Measurements from ENCODE around the gene PCDHGC3. TPM values are rescaled to one million over a fixed set of nuclear protein-coding genes. Genes with fewer than 3 reads are reported as not detected.

Gene PCDHGC3
- total and polyA plus RNA-seq, 2 of the 4 experiments (the other 2 are of a cell fraction) = 21.1 to 72.1 TPM

DNA sequence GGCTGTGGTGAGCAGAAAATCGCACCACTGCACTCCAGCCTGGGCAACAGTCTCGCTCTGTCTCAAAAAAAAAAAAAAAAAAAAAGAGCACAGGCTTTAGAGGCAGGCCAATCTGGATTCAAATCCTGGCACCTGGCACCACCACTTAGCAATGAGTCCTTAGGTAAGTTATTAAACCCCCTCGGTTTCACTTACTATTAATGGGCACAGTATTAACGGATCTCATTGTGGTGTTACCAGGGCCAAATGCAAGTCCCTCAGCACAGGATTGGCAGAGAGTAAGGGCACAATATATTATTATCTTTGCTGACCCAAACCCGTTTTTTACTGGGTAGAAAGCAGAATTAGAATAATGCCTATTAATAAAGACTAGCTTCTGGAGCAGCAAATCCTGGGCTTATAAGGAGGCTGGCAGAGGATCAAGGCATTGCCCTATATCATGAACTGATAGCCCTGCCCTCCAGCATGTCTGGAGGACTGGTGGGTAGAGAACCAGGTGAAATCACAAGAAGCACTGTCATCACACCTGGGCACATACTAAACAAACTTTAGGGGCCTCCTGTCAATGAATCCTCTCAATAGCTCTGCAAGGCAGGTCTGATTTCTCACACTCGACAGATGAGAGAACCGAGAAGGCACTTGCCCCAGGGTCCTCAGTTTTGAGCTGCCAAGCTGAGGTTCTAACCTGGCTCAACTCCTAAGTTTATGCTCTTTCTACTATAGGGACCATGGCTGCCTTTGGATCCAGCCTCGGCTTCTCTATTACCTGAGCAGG, 30.8 kb downstream of the PCDHGC3 start:
- DNase-seq (no peak), ATAC-seq (ENCODE audit: low read depth) (no peak)
- H3K27ac ChIP-seq (ENCODE audit: insufficient read depth, low read length) = peak overlapping the region; percentile 48; the same call in 1 of the 2 replicates
- H3K9ac ChIP-seq (ENCODE audit: low read depth, low read length) = no peak overlapping the region
- no peak overlapping the region for H3K18ac ChIP-seq (ENCODE audit: low read depth, low read length)
- no peak overlapping the region for H3K4me3 ChIP-seq (ENCODE audit: insufficient read depth, low read depth, low read length)
- H4K91ac ChIP-seq (ENCODE audit: insufficient read depth, low read depth, low read length) = no peak overlapping the region
- H2AK9ac ChIP-seq (replicated peaks; ENCODE audit: low read depth, low read length, poor library complexity) = no peak overlapping the region
- H4K5ac ChIP-seq (ENCODE audit: low read depth, low read length) = no peak overlapping the region
- no peak overlapping the region for H4K8ac ChIP-seq (ENCODE audit: low read depth in 2 of 2, low read length in 2 of 2)
- peaks cover 11% of the 10 kb centered on the region; the same call in 1 of the 2 replicates for H3K9me1 ChIP-seq (ENCODE audit: insufficient read depth, low read length)
- H3K9me3 ChIP-seq (ENCODE audit: control insufficient read depth, insufficient read depth, low read length) = no peaks in the 10 kb centered on the region
- no peak overlapping the region for H2BK120ac ChIP-seq (ENCODE audit: low read depth, low read length)
- H3K36me3 ChIP-seq (ENCODE audit: control insufficient read depth, insufficient read depth, low read length) = peaks cover 39% of the 10 kb centered on the region
- intact Hi-C loops (cut with micrococcal nuclease) = no loop called here
- no peak overlapping the region for H3K4ac ChIP-seq (ENCODE audit: low read depth, low read length)
- H4K20me1 ChIP-seq (ENCODE audit: insufficient read depth, low read length) = peaks cover 20% of the 10 kb centered on the region
- H2AFZ ChIP-seq (replicated peaks; ENCODE audit: low read length, poor library complexity) = no peak overlapping the region
- no peak overlapping the region for H3K23ac ChIP-seq (ENCODE audit: low read depth, low read length)
- no peak overlapping the region for H2BK5ac ChIP-seq (ENCODE audit: low read depth, low read length, poor library complexity, severe bottlenecking)
- WGBS, 2 experiments (ENCODE audit: extremely low coverage in 2 of 2, insufficient read length in 1 of 2) = 83% methylated on average over 5 of the region's 8 CpGs; no CpG with 5 or more reads in 1 of the 2 experiments
- H2AK5ac ChIP-seq (ENCODE audit: low read depth, low read length) = no peak overlapping the region
- POLR2A ChIA-PET (ENCODE audit: unreplicated experiment) = no interaction called here
- CTCF ChIA-PET = interaction anchor here (0.5 to 1.0 kb wide), 2 partner anchors 15 to 74 kb away, joined by 3 read pairs; no protein-coding TSS in a partner anchor
- TF ChIP-seq POLR2A (IDR thresholded peaks at IDR 0.05; ENCODE audit: low read depth, low read length) (no peak), RFX5 (IDR thresholded peaks at IDR 0.05; ENCODE audit: low read depth, low read length) (no peak), RCOR1 (IDR thresholded peaks at IDR 0.05; ENCODE audit: insufficient replicate concordance, low read length) (no peak), MXI1 (IDR thresholded peaks at IDR 0.05; ENCODE audit: borderline replicate concordance, low read depth, low read length) (no peak), MAZ (IDR thresholded peaks at IDR 0.05; ENCODE audit: borderline replicate concordance, low read depth, low read length) (no peak), SMC3 (IDR thresholded peaks at IDR 0.05; ENCODE audit: low read depth, low read length) (no peak), MAFK (IDR thresholded peaks at IDR 0.05; ENCODE audit: low read depth, low read length) (no peak)
- TF ChIP-seq, protein P1, sequence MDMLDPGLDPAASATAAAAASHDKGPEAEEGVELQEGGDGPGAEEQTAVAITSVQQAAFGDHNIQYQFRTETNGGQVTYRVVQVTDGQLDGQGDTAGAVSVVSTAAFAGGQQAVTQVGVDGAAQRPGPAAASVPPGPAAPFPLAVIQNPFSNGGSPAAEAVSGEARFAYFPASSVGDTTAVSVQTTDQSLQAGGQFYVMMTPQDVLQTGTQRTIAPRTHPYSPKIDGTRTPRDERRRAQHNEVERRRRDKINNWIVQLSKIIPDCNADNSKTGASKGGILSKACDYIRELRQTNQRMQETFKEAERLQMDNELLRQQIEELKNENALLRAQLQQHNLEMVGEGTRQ (IDR thresholded peaks at IDR 0.05; ENCODE audit: low read depth, low read length) = no peak
- TF ChIP-seq, protein P2, sequence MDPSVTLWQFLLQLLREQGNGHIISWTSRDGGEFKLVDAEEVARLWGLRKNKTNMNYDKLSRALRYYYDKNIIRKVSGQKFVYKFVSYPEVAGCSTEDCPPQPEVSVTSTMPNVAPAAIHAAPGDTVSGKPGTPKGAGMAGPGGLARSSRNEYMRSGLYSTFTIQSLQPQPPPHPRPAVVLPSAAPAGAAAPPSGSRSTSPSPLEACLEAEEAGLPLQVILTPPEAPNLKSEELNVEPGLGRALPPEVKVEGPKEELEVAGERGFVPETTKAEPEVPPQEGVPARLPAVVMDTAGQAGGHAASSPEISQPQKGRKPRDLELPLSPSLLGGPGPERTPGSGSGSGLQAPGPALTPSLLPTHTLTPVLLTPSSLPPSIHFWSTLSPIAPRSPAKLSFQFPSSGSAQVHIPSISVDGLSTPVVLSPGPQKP (IDR thresholded peaks at IDR 0.05; ENCODE audit: borderline replicate concordance, low read depth, low read length) = no peak
- TF ChIP-seq, protein P3, sequence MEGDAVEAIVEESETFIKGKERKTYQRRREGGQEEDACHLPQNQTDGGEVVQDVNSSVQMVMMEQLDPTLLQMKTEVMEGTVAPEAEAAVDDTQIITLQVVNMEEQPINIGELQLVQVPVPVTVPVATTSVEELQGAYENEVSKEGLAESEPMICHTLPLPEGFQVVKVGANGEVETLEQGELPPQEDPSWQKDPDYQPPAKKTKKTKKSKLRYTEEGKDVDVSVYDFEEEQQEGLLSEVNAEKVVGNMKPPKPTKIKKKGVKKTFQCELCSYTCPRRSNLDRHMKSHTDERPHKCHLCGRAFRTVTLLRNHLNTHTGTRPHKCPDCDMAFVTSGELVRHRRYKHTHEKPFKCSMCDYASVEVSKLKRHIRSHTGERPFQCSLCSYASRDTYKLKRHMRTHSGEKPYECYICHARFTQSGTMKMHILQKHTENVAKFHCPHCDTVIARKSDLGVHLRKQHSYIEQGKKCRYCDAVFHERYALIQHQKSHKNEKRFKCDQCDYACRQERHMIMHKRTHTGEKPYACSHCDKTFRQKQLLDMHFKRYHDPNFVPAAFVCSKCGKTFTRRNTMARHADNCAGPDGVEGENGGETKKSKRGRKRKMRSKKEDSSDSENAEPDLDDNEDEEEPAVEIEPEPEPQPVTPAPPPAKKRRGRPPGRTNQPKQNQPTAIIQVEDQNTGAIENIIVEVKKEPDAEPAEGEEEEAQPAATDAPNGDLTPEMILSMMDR (conservative IDR thresholded peaks at IDR 0.05; ENCODE audit: low read depth, low read length) = no peak
- dilution Hi-C loops (cut with HindIII; ENCODE audit: low sequenced_read_pairs, unreplicated experiment) = no loop called here
- BruUV-seq (replicated peaks) = no TSS peak
- H3K79me1 ChIP-seq (ENCODE audit: low read depth in 1 of 2, low read length in 2 of 2) = peaks cover 12 to 27% of the 10 kb centered on the region in 2 experiments
- H2BK20ac ChIP-seq (ENCODE audit: low read depth, low read length) = peak overlapping the region; percentile 5; the same call in 1 of the 2 replicates
- H3K4me2 ChIP-seq (ENCODE audit: low read depth, low read length) = no peak overlapping the region
- peaks cover 24% of the 10 kb centered on the region for H3K4me1 ChIP-seq (ENCODE audit: control insufficient read depth, insufficient read depth, low read length)
- in situ Hi-C loops (cut with MboI; ENCODE audit: low sequenced_read_pairs) = no loop called here
- no peaks in the 10 kb centered on the region for H3K27me3 ChIP-seq (ENCODE audit: control insufficient read depth, insufficient read depth, low read length)
- H3K56ac ChIP-seq (ENCODE audit: extremely low read depth, insufficient read depth, low read length) = no peak overlapping the region
- H3K14ac ChIP-seq (replicated peaks; ENCODE audit: low read depth, low read length) = 0 out of 2 replicates have a peak overlapping the region, but pooled peaks have one; percentile 17
- H2BK15ac ChIP-seq (ENCODE audit: low read depth, low read length) = no peak overlapping the region

Data from IMR-90 (cell line).